Heart left ventricle (tissue), 13 donors: ENCODE data around the gene GPC6.

Source experiments
- CTCF ChIP-seq, 12 donors: fragments of 200-600 bp; sonication (generic) in 4 of 12; IDR thresholded peaks; one replicate each; pipeline versions ENCODE4 v1.5.0 to v1.8.0; 2018 to 2022; ENCODE audit warnings: antibody characterized with exemption in 12 of 12, mild to moderate bottlenecking in 5 of 12
- POLR2A ChIP-seq, 2 donors: fragments of 450-650 bp; IDR thresholded peaks; one replicate each; pipeline ENCODE4 v1.6.1; 2017; ENCODE audit warnings: antibody characterized with exemption in 2 of 2, mild to moderate bottlenecking in 2 of 2, moderate library complexity in 2 of 2
- donor health status: ischemic (EF 13 %, LVEDD 7.1; RV severe dilation, severe dysfunction).
- donor health status: DM: no; HTN: yes; CAD: no.
- donor health status: DM: no; HTN: no; CAD: no.
- donor health status: ischemic (EF 25% LVEDD 6.9; RV normal size, moderate dysfunction).
- donor health status: ischemic (EF 25% LVEDD 5.7; RV mildly dilated, moderate dysfunction).
- donor health status: ischemic (EF 35%, LVEDD 5.7; RV mildly dilated, moderate dysfunction).
- donor health status: nonischemic (EF 11% LVEDD 7.7; RV severe dilation, severe dysfunction).
- donor health status: DM: yes; HTN: yes; CAD: no.
- donor health status: PGD.
- donor health status: ischemic (EF 29% LVEDD 5.4; RV normal size, mild dysfunction).
- donor health status: nonischemic (EF 23%, LVEDD 6.1; RV moderate dilation, normal function).

- no peak for TF ChIP-seq CTCF (IDR thresholded peaks at IDR 0.05)
- TF ChIP-seq POLR2A (IDR thresholded peaks at IDR 0.05) = no peak
Observed at GRCh38 chr13:93771782-93772181, 545.2 kb downstream of the GPC6 start.
